ENCODE data around the gene CPED1.
"Not testable (repeated sequence)": the region's sequence is repeated elsewhere in the genome, so short reads cannot be mapped to it uniquely, and the experiment has no call there.

Gene CPED1

DNA sequence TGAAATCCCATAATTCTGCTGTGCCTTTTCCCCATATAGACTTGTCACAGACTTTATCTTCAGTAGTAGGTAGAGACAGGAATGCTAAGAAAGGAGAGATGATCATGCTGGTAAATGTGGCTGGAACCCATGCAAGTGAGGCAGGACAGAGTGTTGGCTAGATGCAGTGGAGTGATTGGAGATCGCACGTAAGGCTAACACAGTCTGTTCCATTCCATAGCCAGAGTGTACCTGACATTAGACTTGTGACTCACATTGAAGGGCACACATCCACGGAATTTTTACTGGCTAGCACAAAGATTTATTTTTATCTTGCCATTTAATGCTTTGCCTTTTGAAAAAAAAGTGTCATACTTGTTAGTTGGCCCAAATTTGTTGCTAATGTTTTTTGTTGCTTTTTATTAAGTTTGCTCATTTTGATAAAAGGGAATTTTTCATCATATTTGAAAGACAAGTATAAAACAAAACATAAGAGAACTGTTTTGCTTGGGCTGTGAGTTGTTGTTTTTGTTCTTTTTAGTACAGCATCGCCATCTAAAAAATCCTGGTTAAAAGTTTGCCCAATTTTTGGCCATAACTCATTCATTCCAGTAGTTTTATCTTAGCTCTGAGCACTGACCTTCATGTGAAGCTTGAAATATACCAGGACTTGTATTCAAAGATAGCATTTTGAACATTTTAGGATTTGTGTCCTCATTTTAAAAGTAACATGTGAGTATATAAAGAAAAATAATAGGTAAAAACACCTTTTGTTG is 81.0 kb downstream of the CPED1 start:
- ChIA-PET CTCF (interaction anchor here (2.1 kb wide), 1 partner anchor 12 kb away, joined by 4 read pairs; no protein-coding TSS in a partner anchor), POLR2A (no interaction called here)
- TF ChIP-seq, protein P1, sequence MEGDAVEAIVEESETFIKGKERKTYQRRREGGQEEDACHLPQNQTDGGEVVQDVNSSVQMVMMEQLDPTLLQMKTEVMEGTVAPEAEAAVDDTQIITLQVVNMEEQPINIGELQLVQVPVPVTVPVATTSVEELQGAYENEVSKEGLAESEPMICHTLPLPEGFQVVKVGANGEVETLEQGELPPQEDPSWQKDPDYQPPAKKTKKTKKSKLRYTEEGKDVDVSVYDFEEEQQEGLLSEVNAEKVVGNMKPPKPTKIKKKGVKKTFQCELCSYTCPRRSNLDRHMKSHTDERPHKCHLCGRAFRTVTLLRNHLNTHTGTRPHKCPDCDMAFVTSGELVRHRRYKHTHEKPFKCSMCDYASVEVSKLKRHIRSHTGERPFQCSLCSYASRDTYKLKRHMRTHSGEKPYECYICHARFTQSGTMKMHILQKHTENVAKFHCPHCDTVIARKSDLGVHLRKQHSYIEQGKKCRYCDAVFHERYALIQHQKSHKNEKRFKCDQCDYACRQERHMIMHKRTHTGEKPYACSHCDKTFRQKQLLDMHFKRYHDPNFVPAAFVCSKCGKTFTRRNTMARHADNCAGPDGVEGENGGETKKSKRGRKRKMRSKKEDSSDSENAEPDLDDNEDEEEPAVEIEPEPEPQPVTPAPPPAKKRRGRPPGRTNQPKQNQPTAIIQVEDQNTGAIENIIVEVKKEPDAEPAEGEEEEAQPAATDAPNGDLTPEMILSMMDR (IDR thresholded peaks at IDR 0.05; ENCODE audit: insufficient read depth, low read length, missing control alignments), result no peak
- no peak for DNase-seq (ENCODE audit: low read depth, low spot score)
- H3K4me3 ChIP-seq (ENCODE audit: low read depth, low read length), result no peak overlapping the region

DNA sequence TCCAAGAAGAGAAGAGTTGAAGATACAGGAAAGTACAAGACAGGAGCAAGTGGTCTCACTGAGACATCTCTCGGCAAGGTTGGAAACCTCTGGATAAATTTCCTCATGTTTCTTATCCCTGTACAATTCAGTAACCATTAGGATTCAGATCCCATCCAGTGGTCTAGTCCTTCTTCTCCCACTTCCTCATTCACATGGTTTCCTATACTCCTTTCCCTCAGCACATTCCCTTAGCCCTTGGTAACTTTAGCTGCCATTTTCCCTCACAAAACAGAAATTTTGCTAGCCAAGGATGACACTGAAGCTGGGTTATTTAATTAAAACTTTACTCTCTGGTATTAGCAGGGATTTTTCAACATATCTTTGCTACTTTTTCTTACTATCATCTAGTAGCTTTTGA is 82.6 kb downstream of the CPED1 start:
- ChIA-PET CTCF (interaction anchor here (1.1 to 1.6 kb wide), 2 partner anchors 11 to 84 kb away, joined by 4 to 8 read pairs; no protein-coding TSS in a partner anchor), POLR2A (no interaction called here)
- H3K4me3 ChIP-seq (ENCODE audit: low read depth, low read length), result no peak overlapping the region
- no peak for DNase-seq (ENCODE audit: low read depth, low spot score)
- TF ChIP-seq, protein P1 (IDR thresholded peaks at IDR 0.05; ENCODE audit: insufficient read depth, low read length, missing control alignments), result no peak

DNA sequence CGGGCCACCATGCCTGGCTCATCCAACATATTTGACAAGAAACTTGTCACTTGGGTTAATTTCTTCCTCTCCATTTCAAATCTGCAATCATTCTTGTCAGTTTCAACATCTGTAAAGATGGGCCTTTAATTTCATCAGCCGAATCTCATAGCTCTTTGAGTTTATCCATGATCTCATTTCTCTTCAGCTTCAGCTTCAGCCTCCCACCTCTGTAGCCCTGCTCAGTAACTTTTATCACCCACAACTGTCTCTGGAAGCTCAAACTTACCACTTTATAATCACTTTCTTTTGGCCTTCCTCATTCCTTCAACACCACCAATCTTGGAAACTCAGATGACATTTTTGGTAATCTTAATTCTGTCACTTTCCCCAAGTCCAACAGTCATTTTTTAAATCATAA is 83.2 kb downstream of the CPED1 start:
- no peak for DNase-seq (ENCODE audit: low read depth, low spot score)
- POLR2A ChIA-PET, result no interaction called here
- TF ChIP-seq, protein P1 (IDR thresholded peaks at IDR 0.05; ENCODE audit: insufficient read depth, low read length, missing control alignments), result no peak
- CTCF ChIA-PET, result interaction anchor here (1.1 to 1.6 kb wide), 2 partner anchors 10 to 85 kb away, joined by 4 to 8 read pairs; no protein-coding TSS in a partner anchor
- H3K4me3 ChIP-seq (ENCODE audit: low read depth, low read length), result no peak overlapping the region

DNA sequence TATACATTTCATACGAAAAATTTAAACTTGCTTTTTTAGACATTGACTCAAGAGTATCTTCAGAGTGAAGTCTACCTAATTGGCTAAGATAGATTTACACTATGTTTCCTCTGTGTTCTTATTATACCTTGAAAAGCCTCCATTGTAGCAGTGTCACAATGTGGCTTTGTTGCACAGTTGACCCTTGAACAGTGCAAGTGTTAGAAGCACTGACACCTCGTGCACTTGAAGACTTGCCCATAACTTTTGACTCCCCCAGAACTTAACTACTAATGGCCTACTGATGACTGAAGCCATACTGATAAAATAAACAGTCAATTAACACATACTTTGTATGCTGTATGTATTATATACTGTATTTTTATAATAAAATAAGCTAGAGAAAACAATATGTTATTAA is 84.3 kb downstream of the CPED1 start:
- TF ChIP-seq, protein P1 (IDR thresholded peaks at IDR 0.05; ENCODE audit: insufficient read depth, low read length, missing control alignments), result no peak
- ChIA-PET CTCF (no interaction called here), POLR2A (no interaction called here)
- no peak for DNase-seq (ENCODE audit: low read depth, low spot score)
- no peak overlapping the region for H3K4me3 ChIP-seq (ENCODE audit: low read depth, low read length)

DNA sequence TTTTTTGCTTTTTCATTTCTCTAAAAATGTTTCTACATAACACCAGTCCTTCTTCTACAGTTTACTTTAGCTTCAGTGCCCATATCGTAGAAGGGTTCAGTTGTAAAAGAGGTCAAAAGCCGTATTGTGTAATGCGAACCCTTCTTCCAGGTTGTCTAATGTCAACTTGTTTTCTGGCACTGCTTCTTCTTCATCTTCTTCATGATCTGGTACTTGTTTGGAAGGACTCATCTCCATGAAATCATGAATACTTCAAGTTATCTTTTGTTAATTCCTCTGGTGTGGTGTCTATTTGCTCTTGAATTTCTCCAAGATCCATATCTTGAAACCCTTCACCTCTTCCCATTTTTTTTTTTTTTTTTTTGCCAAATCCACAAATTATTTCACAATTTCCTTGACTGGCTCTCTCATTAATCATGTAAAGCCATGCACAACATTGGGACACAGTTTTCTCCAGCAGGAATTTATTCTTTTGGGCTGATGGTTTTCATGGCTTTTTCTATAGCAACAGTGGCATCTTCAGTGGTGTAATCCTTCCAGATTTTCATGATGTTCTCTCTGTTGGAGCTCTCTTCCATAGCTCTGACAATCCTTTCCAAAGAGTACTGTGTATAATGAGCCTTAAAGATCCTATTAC is 85.1 kb downstream of the CPED1 start:
- ChIA-PET POLR2A (no interaction called here), CTCF (interaction anchor here (1.5 kb wide), 1 partner anchor 10 kb away, joined by 5 read pairs; no protein-coding TSS in a partner anchor)
- DNase-seq (ENCODE audit: low read depth, low spot score), result no peak
- TF ChIP-seq, protein P1 (IDR thresholded peaks at IDR 0.05; ENCODE audit: insufficient read depth, low read length, missing control alignments), result no peak
- H3K4me3 ChIP-seq (ENCODE audit: low read depth, low read length), result no peak overlapping the region

DNA sequence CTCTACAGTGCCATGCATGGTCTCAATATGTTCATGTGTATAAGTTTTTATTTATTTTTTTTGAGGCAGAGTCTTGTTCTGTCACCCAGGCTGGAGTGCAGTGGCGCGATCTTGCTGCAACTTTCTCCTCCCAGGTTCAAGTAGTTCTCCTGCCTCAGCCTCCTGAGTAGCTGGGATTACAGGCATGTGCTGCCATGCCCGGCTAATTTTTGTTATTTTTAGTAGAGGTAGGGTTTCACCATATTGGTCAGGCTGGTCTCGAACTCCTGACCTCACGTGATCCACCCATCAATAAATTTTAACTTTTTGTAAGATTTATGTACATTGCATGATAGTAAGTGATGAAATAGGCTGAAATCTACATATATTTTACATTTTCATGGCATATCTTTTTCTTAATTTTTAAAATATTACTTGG is 86.9 kb downstream of the CPED1 start:
- DNase-seq (ENCODE audit: low read depth, low spot score); H3K4me3 ChIP-seq (ENCODE audit: low read depth, low read length); POLR2A ChIA-PET: not testable (repeated sequence)
- CTCF ChIA-PET, result interaction anchor here (1.3 to 10.6 kb wide), 4 partner anchors 17 to 87 kb away, joined by 3 to 219 read pairs (median 7); partner anchors contain the start of gene CPED1

Measured in AG04449 (cell line).